Left renal pelvis (tissue), 4 donors: ENCODE data around the gene PIK3R1. TPM values are rescaled to one million over a fixed set of nuclear protein-coding genes. Genes with fewer than 3 reads are reported as not detected.

Experiments
- DNase-seq, 4 donors: peaks; one replicate each; pipeline ENCODE4 v3.0.0-alpha.2; 2013; ENCODE audit warnings: low read depth in 4 of 4, low spot score in 3 of 4
- polyA plus RNA-seq, 4 donors: library from polyadenylated mRNA; unstranded; fragments of 120-200 nt; gene quantifications; one replicate each; pipeline ENCODE4 v1.2.1, GENCODE V29; 2013; ENCODE audit not compliant: insufficient read length in 4 of 4

Gene PIK3R1
- polyA plus RNA-seq, 4 donors, result 72.4 to 139 (median 92.4) TPM

- no peak for DNase-seq
Measured at GRCh38 chr5:68249520-68249919, 34.0 kb downstream of the PIK3R1 start.

DNA sequence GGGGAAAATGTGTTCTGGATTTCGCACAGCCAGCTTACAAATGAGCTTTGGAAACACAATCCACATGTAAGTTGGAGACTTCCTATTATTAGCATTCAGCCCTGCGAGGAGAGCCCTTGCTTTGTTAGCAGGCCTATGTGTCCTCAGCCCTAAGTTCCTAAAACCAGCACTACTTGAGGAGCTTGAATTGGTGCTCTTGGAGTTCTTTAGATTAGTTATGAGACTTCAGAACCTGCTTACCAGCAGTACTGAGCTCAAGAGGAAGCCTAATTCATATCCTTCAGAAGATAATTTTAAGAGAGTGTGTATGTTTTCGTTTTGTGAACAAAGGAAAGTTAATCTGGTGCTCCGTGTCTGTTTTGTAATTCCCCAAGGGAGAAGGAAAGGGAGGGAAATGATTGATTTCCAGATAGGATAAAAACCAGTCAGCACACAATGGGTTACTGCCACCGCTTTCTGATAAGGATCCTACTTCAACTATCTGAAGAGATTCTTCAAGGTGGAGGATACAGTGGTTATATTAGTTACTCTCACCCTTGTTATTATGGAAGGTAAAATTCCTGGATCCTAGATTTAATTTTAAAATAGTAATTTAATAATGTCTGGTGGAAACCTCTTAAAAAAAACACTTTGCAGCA, 35.2 kb downstream of the PIK3R1 start:
- DNase-seq, result no peak

DNA sequence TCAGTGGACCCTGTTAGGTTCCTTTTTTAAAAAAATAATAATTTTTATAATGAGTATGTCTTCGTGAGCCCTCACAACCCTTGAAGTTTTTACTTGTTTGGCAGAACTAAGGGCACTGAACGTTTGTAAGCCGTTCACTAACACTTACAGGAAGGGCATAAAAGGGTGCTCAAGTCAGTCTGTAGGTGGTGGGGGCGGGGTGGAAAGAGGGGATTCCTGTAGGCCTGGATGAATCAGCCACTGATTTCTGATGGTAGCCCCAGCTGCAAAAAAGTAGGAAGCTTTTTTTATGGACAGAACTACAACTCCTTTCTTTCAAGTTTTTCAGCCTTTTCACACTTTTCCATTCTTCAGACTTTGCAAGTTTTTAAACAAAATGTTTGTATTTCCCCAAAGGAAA, 35.8 kb downstream of the PIK3R1 start:
- no peak for DNase-seq

GRCh38 chr5:68251804-68252522, 36.4 kb downstream of the PIK3R1 start:
- no peak for DNase-seq

DNA sequence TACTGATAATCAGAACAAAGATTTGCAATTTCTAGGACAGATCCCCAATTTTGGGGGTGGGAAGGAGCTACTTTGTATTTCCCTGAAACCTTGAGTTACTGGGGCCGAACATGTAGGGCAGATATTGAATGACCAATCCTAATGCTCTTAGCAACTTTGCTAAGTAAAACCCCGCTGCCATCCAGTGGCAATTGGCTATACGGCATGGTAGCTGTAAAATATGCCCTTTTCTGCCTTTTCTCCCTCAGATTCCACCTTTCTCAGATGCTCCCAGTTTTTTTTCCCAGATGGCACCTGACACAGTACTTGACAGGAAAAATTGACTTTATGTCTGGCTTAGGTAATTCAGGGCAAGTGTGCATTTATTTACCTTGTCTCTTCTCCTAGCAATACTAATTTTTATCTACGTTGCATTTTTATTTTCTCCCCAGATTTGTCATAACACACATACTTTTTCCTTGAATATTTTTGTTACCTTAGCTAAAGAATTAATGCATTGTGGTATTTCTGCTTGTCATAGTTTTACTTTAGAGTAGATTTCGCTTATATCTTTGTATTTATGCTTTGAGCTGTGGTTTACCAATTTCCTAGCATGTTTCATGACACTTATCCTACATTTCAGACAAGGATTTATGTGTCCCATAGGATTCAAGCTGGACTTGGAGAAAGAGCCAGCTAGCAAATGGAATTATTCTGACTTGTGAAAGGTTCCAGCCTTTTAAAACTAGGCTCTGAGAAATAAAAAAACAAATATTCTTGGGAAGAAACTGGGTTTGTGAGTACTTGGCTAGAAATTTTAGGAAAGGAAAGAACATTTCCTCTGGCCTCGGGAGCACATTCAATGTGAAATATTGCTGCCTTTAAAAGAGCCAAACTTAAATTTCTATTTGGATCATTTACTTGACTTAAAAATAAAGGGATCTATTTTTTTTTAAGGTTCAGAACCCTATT, 37.4 kb downstream of the PIK3R1 start:
- peak in 1 of 4 donors; percentile 54 for DNase-seq

- no peak for DNase-seq
Measured at GRCh38 chr5:68253624-68254585, 38.3 kb downstream of the PIK3R1 start.

DNA sequence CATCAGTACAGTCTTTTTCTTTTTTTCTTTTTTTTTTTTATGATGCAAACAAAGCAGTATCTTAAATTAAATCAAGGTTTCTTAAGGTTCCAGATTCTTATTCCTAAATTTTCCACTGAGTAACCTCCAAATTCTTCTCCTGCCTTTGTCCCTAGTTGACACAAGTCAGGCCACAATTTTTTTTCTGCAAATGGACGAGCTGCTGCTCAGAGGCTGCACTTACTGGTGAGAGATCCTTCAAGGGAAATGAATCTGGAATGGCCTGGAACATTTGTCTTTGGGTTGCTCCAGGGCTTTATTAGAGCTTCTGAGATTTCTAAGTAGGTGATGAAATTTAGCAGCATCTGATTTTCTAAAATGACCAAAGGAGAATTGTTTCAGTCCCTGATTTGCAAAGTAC, 39.3 kb downstream of the PIK3R1 start:
- DNase-seq, result no peak

GRCh38 chr5:68255305-68256120, 40.0 kb downstream of the PIK3R1 start:
- DNase-seq, result no peak

GRCh38 chr5:68257210-68257609, 41.7 kb downstream of the PIK3R1 start:
- no peak for DNase-seq

DNA sequence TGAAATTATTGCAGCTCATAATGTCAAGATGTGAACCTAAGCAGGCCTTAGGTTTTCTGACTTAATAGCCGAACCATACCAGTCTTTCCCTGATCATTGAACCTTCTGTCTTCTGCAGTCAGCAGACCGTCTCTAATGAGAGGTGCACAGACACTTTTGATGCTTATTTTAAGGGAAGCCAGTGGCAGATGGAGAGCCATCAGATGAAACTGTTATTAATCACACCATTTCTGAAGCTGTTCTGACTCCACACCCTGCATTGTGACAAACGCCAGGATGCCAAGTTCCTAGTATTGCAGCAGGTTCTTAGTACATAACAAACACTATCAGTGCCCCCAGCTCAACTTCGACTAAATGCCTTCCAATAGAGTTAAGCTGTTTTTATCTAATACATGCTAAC, 43.0 kb downstream of the PIK3R1 start:
- no peak for DNase-seq

- no peak for DNase-seq
Measured at GRCh38 chr5:68259700-68260099, 44.1 kb downstream of the PIK3R1 start.

DNA sequence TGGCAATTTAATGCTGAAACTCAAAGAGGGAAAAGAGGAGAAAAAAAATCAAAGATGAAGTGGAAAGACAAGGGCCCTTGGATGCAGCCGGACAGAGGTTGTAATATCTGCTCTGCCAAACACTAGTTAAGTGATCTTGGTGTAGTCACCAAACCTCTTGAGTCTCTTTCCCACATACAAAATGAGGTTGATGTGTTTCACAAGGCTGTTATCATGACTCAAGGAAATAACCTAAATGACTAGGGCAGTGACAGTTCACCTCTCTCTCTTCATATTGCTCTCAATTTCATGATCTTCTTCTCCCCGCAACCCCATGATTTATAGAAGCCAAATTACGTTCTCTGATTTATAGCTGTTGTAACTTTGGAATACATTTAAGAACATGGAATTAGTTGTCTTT, 44.9 kb downstream of the PIK3R1 start:
- DNase-seq, result no peak

- DNase-seq, result no peak
Measured at GRCh38 chr5:68261169-68261568, 45.6 kb downstream of the PIK3R1 start.

DNA sequence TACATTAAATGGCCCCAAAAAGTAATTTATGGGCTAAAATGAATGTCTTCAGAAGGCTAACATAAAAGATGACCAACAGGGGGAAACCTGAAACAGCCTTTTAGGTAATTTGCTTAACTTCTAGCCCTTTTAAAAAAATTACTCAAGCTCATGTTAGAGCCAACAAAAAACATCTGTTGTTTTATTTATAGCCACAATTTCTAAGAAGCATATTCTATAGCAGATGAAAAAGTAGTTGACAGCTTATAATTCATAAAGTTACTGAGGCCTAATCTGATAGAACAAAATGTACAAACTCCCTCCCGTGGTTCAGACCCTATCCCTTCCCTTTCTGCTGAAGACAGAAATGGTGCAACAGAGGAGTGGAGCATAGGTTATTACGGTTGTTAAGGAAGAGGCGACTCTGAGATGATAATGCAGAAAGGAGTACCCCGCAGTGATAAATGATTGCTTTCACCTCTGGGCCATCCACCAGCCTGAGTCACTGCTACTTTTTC, 46.1 kb downstream of the PIK3R1 start:
- DNase-seq, result no peak

DNA sequence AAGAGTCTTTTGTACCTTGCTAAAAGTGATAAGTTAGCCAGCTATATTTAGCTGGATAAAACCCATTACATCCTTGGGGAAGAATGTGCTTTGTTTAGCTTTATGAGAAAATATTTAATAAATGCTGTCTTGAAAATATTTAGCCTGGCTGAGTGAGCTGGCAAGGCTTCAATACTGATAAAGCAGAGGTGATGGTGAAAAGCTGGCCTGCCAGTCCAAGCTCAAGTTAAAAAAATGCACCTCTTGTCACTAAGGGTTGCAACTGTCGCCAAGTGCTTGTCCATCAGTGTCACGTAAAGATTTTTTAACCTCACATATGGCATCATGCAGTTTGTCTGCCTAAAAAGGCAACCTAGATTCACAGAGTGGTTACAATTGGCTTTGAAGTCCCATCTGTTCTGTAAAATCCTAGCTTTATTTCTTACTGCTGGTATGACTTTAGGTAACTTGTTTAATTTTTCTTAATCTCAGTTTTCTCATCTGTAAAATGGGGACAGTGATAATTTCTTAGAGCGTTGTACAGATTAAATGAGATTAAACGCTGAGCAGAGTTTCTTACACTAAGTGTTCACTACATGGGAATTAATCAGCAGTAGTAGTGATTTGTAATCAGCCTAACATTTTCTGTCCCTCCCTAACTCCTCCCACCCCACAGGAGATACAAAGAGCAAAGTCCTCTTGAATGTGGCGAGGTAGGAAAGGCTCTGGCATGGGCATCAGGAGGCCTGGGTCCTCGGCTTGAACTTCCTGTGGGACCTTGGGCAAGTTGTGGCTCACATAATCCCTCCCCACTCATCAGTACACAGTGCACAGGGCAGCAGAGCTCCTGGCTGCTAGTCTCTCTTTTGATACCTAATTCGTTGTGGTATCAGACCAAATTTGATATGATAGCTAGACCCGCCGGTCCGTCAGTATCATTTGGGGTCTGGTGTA, 48.7 kb downstream of the PIK3R1 start:
- no peak for DNase-seq

DNA sequence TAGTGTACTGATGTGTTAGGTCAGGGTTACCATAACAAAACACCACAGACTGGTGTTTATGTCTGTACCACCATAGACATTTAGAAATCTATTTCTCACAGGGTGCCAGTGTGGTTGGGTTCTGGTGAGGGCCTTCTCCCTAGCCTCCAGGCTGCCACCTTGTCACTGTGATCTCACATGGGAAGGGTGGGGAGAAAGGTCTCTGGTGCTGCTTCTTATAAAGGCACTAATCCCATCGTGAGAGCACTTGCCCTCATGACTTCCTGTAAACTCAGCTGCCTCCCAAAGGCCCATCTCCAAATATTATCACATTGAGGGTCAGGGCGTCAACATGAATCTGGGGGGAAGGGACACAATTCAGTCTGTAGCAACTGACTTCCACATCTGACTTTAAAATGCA, 49.8 kb downstream of the PIK3R1 start:
- DNase-seq, result no peak

DNA sequence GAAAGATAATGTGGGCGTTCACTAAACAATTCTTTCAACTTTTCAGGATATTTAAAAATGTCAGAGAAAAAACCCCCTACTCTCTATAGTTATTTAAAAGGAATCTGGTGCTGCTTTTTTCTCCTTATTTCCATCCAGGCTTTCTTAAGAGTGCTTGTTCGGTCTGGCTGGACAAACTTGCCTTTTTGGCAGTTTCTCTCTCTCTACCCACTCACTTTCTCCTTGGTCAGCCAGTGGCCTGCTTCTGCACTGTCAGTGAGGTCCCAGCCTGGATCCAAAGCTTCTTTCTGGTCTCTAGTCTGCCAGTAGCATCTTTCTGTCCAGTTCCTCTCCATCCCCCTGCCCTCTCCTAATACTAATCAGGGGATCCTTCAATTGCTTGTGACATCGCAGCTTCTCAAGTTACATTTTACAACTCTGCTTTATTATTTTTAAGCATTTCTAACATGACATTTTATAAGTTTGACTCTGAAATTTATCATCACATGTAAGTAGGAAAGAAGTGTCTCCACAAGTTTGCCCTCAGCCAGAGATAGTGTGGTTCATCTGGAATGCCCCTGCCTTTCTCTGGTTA, 50.4 kb downstream of the PIK3R1 start:
- DNase-seq, result no peak

DNA sequence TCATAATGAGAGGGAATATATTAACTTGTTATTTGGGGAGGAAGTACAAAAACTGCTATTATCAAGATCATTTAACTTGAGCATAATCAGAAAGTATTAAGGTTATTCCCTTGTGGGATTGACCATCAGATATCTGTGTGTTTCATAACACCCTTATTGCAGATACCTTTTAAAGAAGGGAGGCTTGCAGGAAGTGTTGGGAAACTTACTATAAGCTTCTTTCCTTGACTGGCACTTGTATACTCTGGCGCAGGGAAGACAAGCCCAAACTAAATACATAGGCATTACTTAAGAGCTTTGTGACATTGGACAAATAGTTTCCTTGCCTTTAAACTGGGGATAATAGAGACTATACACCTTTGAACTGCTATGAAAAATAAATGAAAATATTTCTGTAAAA, 50.9 kb downstream of the PIK3R1 start:
- no peak for DNase-seq
